Measurements from ENCODE around the gene ITGA1.

GRCh38 chr5:52956915-52957747 is 169.4 kb downstream of the ITGA1 start:
- TF ChIP-seq, protein P1, sequence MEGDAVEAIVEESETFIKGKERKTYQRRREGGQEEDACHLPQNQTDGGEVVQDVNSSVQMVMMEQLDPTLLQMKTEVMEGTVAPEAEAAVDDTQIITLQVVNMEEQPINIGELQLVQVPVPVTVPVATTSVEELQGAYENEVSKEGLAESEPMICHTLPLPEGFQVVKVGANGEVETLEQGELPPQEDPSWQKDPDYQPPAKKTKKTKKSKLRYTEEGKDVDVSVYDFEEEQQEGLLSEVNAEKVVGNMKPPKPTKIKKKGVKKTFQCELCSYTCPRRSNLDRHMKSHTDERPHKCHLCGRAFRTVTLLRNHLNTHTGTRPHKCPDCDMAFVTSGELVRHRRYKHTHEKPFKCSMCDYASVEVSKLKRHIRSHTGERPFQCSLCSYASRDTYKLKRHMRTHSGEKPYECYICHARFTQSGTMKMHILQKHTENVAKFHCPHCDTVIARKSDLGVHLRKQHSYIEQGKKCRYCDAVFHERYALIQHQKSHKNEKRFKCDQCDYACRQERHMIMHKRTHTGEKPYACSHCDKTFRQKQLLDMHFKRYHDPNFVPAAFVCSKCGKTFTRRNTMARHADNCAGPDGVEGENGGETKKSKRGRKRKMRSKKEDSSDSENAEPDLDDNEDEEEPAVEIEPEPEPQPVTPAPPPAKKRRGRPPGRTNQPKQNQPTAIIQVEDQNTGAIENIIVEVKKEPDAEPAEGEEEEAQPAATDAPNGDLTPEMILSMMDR (IDR thresholded peaks at IDR 0.05; ENCODE audit: low read length): no peak
- TF ChIP-seq EZH2 (optimal IDR thresholded peaks at IDR 0.05; ENCODE audit: low read depth, low read length) (no peak), EZH2phosphoT487 (IDR thresholded peaks at IDR 0.05; ENCODE audit: low read length) (no peak)
